ENCODE data around the gene APOC4. TPM values are rescaled to one million over a fixed set of nuclear protein-coding genes. Genes with fewer than 3 reads are reported as not detected.
"Not testable (repeated sequence)": the region's sequence is repeated elsewhere in the genome, so short reads cannot be mapped to it uniquely, and the experiment has no call there.

Gene APOC4
- total and polyA plus RNA-seq, 7 experiments from 2014 or later: not detected

DNA sequence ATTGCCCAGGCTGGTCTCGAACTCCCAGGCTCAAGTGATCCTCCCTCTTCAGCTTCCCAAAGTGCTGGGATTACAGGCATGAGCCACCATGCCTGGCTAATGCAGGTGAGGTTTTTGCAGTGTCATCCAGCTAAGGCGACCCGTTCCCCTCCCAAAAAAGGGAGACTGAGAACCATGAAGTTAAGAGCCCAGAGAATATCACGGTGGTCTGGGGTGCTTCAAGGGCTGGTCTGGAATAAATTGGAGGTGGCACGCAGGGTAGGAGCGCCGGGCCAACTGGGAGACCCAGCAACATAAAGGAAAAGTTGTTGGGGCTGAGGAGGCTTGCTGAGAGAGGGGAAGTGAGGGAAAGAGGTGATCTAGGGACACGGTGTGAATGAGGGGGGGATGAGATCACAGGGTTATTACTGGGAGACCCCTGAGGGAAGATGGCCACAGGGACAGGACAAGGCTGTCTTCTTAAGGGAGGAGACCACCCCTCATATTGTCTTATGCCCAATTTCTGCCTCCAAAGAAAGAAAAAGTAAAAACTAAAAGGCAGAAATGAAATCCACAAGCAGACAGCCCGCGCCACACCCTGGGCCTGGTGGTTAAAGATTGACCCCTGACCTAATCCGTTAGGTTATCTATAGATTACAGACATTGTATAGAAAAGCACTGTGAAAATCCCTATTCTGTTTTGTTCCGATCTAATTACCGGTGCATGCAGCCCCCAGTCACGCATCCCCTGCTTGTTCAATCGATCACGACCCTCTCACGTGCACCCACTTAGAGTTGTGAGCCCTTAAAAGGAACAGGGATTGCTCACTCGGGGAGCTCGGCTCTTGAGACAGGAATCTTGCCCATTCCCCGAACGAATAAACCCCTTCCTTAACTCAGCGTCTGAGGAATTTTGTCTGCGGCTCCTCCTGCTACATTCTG is 28.3 kb upstream of the APOC4 start:
- Mint-ChIP-seq H3K4me1 (peaks cover 4 to 19% (median 7%) of the 10 kb centered on the region in 7 donors), H3K27me3 (peaks cover 23 to 32% (median 28%) of the 10 kb centered on the region in 5 donors), H3K4me3 (peak overlapping the region in 9 of 10 donors; percentile 55 to 91 (median 87))
- H3K9me3 Mint-ChIP-seq; H3K4me3 ChIP-seq (ENCODE audit: low read length); ATAC-seq; H3K27ac ChIP-seq (ENCODE audit: low read depth, low read length); H3K4me1 ChIP-seq (ENCODE audit: control insufficient read depth in 2 of 2, insufficient read depth in 2 of 2, low read length in 2 of 2); H3K27ac Mint-ChIP-seq; H3K27me3 ChIP-seq (ENCODE audit: control insufficient read depth in 2 of 2, insufficient read depth in 2 of 2, low read length in 2 of 2); POLR2A ChIA-PET; H3K36me3 Mint-ChIP-seq; DNase-seq; H3K36me3 ChIP-seq (ENCODE audit: control insufficient read depth in 2 of 3, insufficient read depth in 3 of 3, low read length in 3 of 3); H3K9me3 ChIP-seq (ENCODE audit: control insufficient read depth in 2 of 3, low read length in 3 of 3): not testable (repeated sequence)
- intact Hi-C loops (cut with micrococcal nuclease): loop anchor here in 1 of 2 donors (2.0 kb wide), 1 partner anchor 41 kb away; the partner anchor contains the start of gene CLPTM1
- CTCF ChIA-PET: interaction anchor here (0.7 kb wide), 1 partner anchor 265 kb away, joined by 3 read pairs; the partner anchor contains the start of gene BLOC1S3

DNA sequence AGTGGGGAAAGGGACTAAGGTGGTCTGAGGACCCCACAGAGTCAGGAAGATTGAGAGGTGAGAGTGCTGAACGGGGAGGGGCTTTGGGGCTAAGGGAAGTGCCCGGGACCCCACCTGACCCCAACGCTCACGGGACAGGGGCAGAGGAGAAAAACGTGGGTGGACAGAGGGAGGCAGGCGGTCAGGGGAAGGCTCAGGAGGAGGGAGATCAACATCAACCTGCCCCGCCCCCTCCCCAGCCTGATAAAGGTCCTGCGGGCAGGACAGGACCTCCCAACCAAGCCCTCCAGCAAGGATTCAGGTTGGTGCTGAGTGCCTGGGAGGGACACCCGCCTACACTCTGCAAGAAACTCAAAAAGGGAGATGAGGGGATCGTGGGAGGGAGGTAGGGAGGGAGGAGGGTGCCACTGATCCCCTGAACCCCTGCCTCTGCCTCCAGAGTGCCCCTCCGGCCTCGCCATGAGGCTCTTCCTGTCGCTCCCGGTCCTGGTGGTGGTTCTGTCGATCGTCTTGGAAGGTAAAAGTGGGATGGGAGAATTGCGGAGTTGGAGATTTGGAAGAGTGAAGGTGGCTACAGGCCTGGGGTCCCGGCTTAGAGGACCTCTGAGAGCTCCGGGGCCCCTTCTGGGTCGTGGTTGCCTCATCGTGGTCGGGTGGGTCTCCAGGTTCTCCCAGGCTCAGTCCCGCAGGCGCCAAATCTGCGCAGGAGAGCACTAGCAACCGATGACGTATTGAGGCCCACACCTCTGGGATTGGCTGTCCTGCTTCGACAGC is 27.4 kb upstream of the APOC4 start, which contains the start of gene APOC1:
Gene APOC1 (plus strand): TSS at position 176 of the 774 bp plus-strand sequence. CDS start 284 bp downstream, at position 460.
- CTCF ChIA-PET: interaction anchor here (0.7 kb wide), 1 partner anchor 264 kb away, joined by 3 read pairs; the partner anchor contains the start of gene BLOC1S3
- Mint-ChIP-seq H3K4me3 (peak within 1 kb of the TSS; percentile 80 to 91 (median 88)), H3K4me1 (peaks cover 4 to 19% (median 7%) of the 10 kb centered on the region in 7 donors), H3K27ac (peak within 1 kb of the TSS in 6 of 9 donors; percentile 25 to 86 (median 50)), H3K27me3 (peaks cover 23 to 32% (median 26%) of the 10 kb centered on the region in 5 donors)
- DNase-seq: peak; percentile 49 to 78 (median 68)
- H3K9me3 Mint-ChIP-seq; POLR2A ChIA-PET; H3K4me1 ChIP-seq (ENCODE audit: control insufficient read depth in 2 of 2, insufficient read depth in 2 of 2, low read length in 2 of 2); H3K27me3 ChIP-seq (ENCODE audit: control insufficient read depth in 2 of 2, insufficient read depth in 2 of 2, low read length in 2 of 2); H3K36me3 Mint-ChIP-seq; H3K36me3 ChIP-seq (ENCODE audit: control insufficient read depth in 2 of 3, insufficient read depth in 3 of 3, low read length in 3 of 3); H3K9me3 ChIP-seq (ENCODE audit: control insufficient read depth in 2 of 3, low read length in 3 of 3): not testable (repeated sequence)
- Histone ChIP-seq H3K4me3 (ENCODE audit: low read length) (peak within 1 kb of the TSS; percentile 44), H3K27ac (ENCODE audit: low read depth, low read length) (peak within 1 kb of the TSS; percentile 55)
- ATAC-seq: peak; percentile 95
- intact Hi-C loops (cut with micrococcal nuclease): loop anchor here (1.0 to 2.0 kb wide), 2 partner anchors 24 to 40 kb away; partner anchors contain the start of gene CLPTM1 (in 1 of the 2)

DNA sequence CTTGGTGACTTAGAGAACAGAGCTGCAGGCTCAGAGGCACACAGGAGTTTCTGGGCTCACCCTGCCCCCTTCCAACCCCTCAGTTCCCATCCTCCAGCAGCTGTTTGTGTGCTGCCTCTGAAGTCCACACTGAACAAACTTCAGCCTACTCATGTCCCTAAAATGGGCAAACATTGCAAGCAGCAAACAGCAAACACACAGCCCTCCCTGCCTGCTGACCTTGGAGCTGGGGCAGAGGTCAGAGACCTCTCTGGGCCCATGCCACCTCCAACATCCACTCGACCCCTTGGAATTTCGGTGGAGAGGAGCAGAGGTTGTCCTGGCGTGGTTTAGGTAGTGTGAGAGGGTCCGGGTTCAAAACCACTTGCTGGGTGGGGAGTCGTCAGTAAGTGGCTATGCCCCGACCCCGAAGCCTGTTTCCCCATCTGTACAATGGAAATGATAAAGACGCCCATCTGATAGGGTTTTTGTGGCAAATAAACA is 17.8 kb upstream of the APOC4 start:
- no peaks in the 10 kb centered on the region for H3K9me3 ChIP-seq (ENCODE audit: control insufficient read depth in 2 of 3, low read length in 3 of 3)
- intact Hi-C loops (cut with micrococcal nuclease): no loop called here
- POLR2A ChIA-PET: no interaction called here
- no peak overlapping the region for H3K4me3 ChIP-seq (ENCODE audit: low read length)
- no peaks in the 10 kb centered on the region for H3K36me3 Mint-ChIP-seq
- CTCF ChIA-PET: no interaction called here
- H3K27ac ChIP-seq (ENCODE audit: low read depth, low read length): no peak overlapping the region
- H3K4me3 Mint-ChIP-seq: no peak overlapping the region
- no peaks in the 10 kb centered on the region for H3K9me3 Mint-ChIP-seq
- no peak overlapping the region for H3K27ac Mint-ChIP-seq
- no peak for ATAC-seq
- H3K27me3 Mint-ChIP-seq: peaks cover 7 to 26% (median 20%) of the 10 kb centered on the region in 5 donors
- no peaks in the 10 kb centered on the region for H3K36me3 ChIP-seq (ENCODE audit: control insufficient read depth in 2 of 3, insufficient read depth in 3 of 3, low read length in 3 of 3)
- no peak for DNase-seq
- H3K27me3 ChIP-seq (ENCODE audit: control insufficient read depth in 2 of 2, insufficient read depth in 2 of 2, low read length in 2 of 2): no peaks in the 10 kb centered on the region
- H3K4me1 ChIP-seq (ENCODE audit: control insufficient read depth in 2 of 2, insufficient read depth in 2 of 2, low read length in 2 of 2): peaks cover 0 to 6% of the 10 kb centered on the region in 2 donors
- H3K4me1 Mint-ChIP-seq: peaks cover 0 to 15% (median 6%) of the 10 kb centered on the region in 7 donors

DNA sequence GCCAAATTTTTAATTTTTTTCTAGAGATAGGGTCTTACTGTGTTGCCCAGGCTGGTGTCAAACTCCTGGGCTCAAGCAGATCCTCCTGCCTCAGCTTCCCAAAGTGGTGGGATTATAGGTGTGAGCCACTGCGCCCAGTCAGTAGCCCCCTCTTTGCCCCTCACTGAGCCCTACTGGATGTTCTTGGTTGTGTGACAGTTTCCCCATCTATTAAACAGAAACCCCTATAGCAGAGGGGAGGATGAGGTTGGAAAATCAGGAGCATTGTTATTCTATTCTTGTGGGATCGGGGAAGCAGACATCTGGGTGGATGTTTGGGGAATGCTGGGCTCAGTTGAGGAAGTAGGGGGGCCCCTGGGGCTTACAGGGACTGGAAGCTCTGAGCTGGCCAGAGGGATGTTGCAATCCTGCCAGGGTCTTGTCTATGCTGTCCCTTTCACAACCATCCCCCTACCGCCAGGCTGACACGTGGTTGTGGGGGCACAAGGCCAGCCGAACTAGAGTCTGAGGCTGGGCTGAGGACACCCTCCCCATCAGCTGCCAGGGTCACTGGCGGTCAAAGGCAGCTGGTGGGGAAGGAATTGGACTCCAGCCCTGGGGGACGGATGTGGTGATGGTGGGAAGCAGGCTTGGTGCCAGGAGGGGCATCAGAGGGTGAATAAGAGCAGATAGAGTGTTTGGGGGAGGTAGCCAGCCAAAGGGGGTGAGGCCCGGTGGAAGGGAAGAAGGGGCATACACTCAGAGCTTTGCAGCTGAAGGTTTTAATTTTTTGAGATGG is 16.7 kb upstream of the APOC4 start:
- Histone ChIP-seq H3K36me3 (ENCODE audit: control insufficient read depth in 2 of 3, insufficient read depth in 3 of 3, low read length in 3 of 3) (no peaks in the 10 kb centered on the region), H3K4me3 (ENCODE audit: low read length) (no peak overlapping the region), H3K4me1 (ENCODE audit: control insufficient read depth in 2 of 2, insufficient read depth in 2 of 2, low read length in 2 of 2) (peaks cover 0 to 6% of the 10 kb centered on the region in 2 donors), H3K9me3 (ENCODE audit: control insufficient read depth in 2 of 3, low read length in 3 of 3) (no peaks in the 10 kb centered on the region), H3K27me3 (ENCODE audit: control insufficient read depth in 2 of 2, insufficient read depth in 2 of 2, low read length in 2 of 2) (no peaks in the 10 kb centered on the region), H3K27ac (ENCODE audit: low read depth, low read length) (no peak overlapping the region)
- no peak overlapping the region for H3K27ac Mint-ChIP-seq
- intact Hi-C loops (cut with micrococcal nuclease): no loop called here
- ChIA-PET CTCF (no interaction called here), POLR2A (no interaction called here)
- no peak for DNase-seq
- H3K36me3 Mint-ChIP-seq: no peaks in the 10 kb centered on the region
- H3K4me3 Mint-ChIP-seq: no peak overlapping the region
- H3K4me1 Mint-ChIP-seq: peaks cover 0 to 15% (median 6%) of the 10 kb centered on the region in 7 donors
- H3K9me3 Mint-ChIP-seq: no peaks in the 10 kb centered on the region
- H3K27me3 Mint-ChIP-seq: peaks cover 7 to 26% (median 20%) of the 10 kb centered on the region in 5 donors
- ATAC-seq: peak; percentile 16

DNA sequence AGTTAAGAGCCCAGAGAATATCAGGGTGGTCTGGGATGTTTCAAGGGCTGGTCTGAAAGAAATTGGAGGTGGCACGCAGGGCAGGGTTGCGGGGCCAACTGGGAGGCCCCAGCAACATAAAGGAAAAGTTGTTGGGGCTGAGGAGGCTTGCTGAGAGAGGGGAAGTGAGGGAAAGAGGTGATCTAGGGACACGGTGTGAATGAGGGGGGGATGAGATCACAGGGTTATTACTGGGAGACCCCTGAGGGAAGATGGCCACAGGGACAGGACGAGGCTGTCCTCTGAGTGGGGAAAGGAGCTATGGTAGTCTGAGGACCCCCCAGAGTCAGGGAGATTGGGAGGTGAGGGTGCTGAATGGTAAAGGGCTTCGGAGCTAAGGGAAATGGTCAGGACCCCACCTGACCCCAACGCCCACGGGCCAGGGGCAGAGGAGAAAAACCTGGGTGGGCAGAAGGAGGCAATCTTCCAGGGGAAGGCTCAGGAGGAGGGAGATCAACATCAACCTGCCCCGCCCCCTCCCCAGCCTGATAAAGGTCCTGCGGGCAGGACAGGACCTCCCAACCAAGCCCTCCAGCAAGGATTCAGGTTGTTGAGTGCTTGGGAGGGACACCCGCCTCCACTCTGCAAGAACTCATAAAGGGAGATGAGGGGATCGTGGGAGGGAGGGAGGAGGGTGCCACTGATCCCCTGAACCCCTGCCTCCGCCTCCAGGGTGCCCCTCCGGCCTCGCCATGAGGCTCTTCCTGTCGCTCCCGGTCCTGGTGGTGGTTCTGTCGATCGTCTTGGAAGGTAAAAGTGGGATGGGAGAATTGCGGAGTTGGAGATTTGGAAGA is 15.6 kb upstream of the APOC4 start:
- Mint-ChIP-seq H3K27me3 (peaks cover 7 to 26% (median 20%) of the 10 kb centered on the region in 5 donors), H3K4me3 (peak overlapping the region in 5 of 10 donors; percentile 13 to 65 (median 59)), H3K4me1 (peaks cover 0 to 15% (median 6%) of the 10 kb centered on the region in 7 donors), H3K27ac (peak overlapping the region in 1 of 9 donors; percentile 3)
- ATAC-seq; H3K36me3 Mint-ChIP-seq; H3K36me3 ChIP-seq (ENCODE audit: control insufficient read depth in 2 of 3, insufficient read depth in 3 of 3, low read length in 3 of 3); H3K27ac ChIP-seq (ENCODE audit: low read depth, low read length); DNase-seq; H3K4me3 ChIP-seq (ENCODE audit: low read length); H3K4me1 ChIP-seq (ENCODE audit: control insufficient read depth in 2 of 2, insufficient read depth in 2 of 2, low read length in 2 of 2); H3K9me3 Mint-ChIP-seq; intact Hi-C loops (cut with micrococcal nuclease); CTCF ChIA-PET; H3K27me3 ChIP-seq (ENCODE audit: control insufficient read depth in 2 of 2, insufficient read depth in 2 of 2, low read length in 2 of 2); H3K9me3 ChIP-seq (ENCODE audit: control insufficient read depth in 2 of 3, low read length in 3 of 3): not testable (repeated sequence)
- POLR2A ChIA-PET: interaction anchor here (0.5 kb wide), 1 partner anchor 139 kb away, joined by 3 read pairs; no protein-coding TSS in a partner anchor

Data from naive thymus-derived CD4-positive, alpha-beta T cell (primary cell).